Kidney (tissue), 14 donors: ENCODE data around the gene ULK4. TPM values are rescaled to one million over a fixed set of nuclear protein-coding genes. Genes with fewer than 3 reads are reported as not detected.

Source experiments
- DNase-seq, 5 donors: peaks; one replicate each; pipeline ENCODE4 v3.0.0-alpha.2; 2013 to 2020
- FAIRE-seq: peaks from 2 replicates; lab custom pipeline; 2012; peaks lifted over from hg19 to GRCh38; lab: Jason Lieb, UNC
- H3K27ac ChIP-seq, 2 donors: one replicate each; pipeline ENCODE4 v1.7.0; 2013; ENCODE audit warnings: low read depth in 2 of 2, low read length in 2 of 2, inconsistent platforms in 1 of 2
- H3K27me3 ChIP-seq: one replicate; pipeline ENCODE4 v1.7.1; 2013; ENCODE audit warnings: low read length, inconsistent platforms; ENCODE audit not compliant: control insufficient read depth, insufficient read depth
- H3K36me3 ChIP-seq, 3 donors: one replicate each; pipeline versions ENCODE4 v1.7.0 to v1.7.1; 2013; ENCODE audit warnings: low read length in 3 of 3, control low read depth in 1 of 3, inconsistent platforms in 1 of 3; ENCODE audit not compliant: insufficient read depth in 3 of 3, control insufficient read depth in 2 of 3
- H3K4me1 ChIP-seq, 3 donors: one replicate each; pipeline versions ENCODE4 v1.7.0 to v1.7.1; 2013; ENCODE audit warnings: low read length in 3 of 3, inconsistent platforms in 1 of 3, low read depth in 1 of 3; ENCODE audit not compliant: control insufficient read depth in 2 of 3, insufficient read depth in 2 of 3
- H3K4me3 ChIP-seq, 3 donors: one replicate each; pipeline versions ENCODE4 v1.7.0 to v1.8.1; 2013; ENCODE audit warnings: low read length in 3 of 3, control low read depth in 1 of 3, inconsistent platforms in 1 of 3
- H3K9ac ChIP-seq, 3 donors: one replicate each; pipeline versions ENCODE4 v1.7.0 to v1.7.1; 2013; ENCODE audit warnings: low read length in 3 of 3, control low read depth in 1 of 3, inconsistent platforms in 1 of 3
- H3K9me3 ChIP-seq, 3 donors: one replicate each; pipeline versions ENCODE4 v1.7.0 to v1.7.1; 2013; ENCODE audit warnings: low read length in 3 of 3, control low read depth in 1 of 3, inconsistent platforms in 1 of 3; ENCODE audit not compliant: control insufficient read depth in 2 of 3, insufficient read depth in 1 of 3
- CTCF ChIP-seq: IDR thresholded peaks from 3 replicates; pipeline ENCODE4 v1.5.1; 2012; ENCODE audit warnings: mild to moderate bottlenecking, moderate library complexity, borderline replicate concordance; ENCODE audit not compliant: insufficient read depth; ENCODE audit errors: extremely low read depth
- intact Hi-C: fragments of 100-400 bp; cut with DNase I; formaldehyde crosslinking; loops from one replicate; pipeline ENCODE4 v1.11.1; 2022
- polyA plus RNA-seq: library from polyadenylated mRNA; stranded (reverse); fragments of 350-450 nt; fragmentation: Illumina TruSeq; extraction: RNeasy Lipid Tissue Mini Kit (QIAGEN cat#74804); gene quantifications from one replicate; pipeline ENCODE4 v1.2.3, GENCODE V29; 2014; ENCODE audit warnings: low read depth, low replicate concordance; ENCODE audit not compliant: insufficient read depth
- total RNA-seq: library from RNA; stranded (reverse); fragmentation: NEBNext Ultra II Directional; extraction: Animal tissue kit (Norgen Biotek cat#: 25700); gene quantifications from one replicate; pipeline ENCODE4 v1.2.1, GENCODE V29; 2021
- donor health status: control.
- donor health status: control.
- donor health status: control.
- donor health status: control.
- donor health status: control.
- donor health status: DM: yes; HTN: yes; CAD: no.
- donor health status: Normal renal cell carcinoma (clear cell type).

ULK4 gene
- total and polyA plus RNA-seq, 2 donors from 2014 or later: 4.6 to 20.5 TPM

GRCh38 chr3:41629986-41630385, 331.9 kb downstream of the ULK4 start:
- FAIRE-seq (no peak), DNase-seq (no peak)
- Histone ChIP-seq H3K4me3 (no peak overlapping the region), H3K36me3 (no peaks in the 10 kb centered on the region), H3K27ac (no peak overlapping the region), H3K27me3 (no peaks in the 10 kb centered on the region), H3K4me1 (peaks cover 0 to 15% (median 8%) of the 10 kb centered on the region in 3 donors), H3K9me3 (no peaks in the 10 kb centered on the region), H3K9ac (no peak overlapping the region)
- intact Hi-C loops: no loop called here
- TF ChIP-seq CTCF: no peak

DNA sequence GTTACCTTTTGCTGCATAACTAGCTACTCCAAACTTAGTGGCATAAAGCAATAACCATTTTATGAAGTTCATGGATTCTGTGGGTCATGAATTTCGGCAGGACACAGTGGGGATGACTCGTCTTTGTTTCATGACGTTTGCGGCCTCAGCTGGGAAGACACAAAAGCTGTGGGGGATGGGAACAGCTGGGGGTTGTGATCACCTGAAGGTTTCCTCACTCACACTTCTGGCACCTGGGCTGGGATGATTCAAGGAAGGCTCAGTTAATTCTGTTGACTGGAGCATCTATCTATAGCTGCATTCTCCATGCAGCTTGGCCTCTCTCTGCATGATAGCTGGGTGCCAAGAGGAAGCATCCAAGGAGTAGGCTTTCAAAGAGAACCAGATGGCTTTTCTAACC, 332.8 kb downstream of the ULK4 start:
- intact Hi-C loops: no loop called here
- Histone ChIP-seq H3K9me3 (no peaks in the 10 kb centered on the region), H3K27me3 (no peaks in the 10 kb centered on the region), H3K36me3 (no peaks in the 10 kb centered on the region), H3K27ac (no peak overlapping the region), H3K9ac (no peak overlapping the region), H3K4me3 (no peak overlapping the region), H3K4me1 (peaks cover 0 to 15% (median 8%) of the 10 kb centered on the region in 3 donors)
- FAIRE-seq (no peak), DNase-seq (no peak)
- no peak for TF ChIP-seq CTCF

DNA sequence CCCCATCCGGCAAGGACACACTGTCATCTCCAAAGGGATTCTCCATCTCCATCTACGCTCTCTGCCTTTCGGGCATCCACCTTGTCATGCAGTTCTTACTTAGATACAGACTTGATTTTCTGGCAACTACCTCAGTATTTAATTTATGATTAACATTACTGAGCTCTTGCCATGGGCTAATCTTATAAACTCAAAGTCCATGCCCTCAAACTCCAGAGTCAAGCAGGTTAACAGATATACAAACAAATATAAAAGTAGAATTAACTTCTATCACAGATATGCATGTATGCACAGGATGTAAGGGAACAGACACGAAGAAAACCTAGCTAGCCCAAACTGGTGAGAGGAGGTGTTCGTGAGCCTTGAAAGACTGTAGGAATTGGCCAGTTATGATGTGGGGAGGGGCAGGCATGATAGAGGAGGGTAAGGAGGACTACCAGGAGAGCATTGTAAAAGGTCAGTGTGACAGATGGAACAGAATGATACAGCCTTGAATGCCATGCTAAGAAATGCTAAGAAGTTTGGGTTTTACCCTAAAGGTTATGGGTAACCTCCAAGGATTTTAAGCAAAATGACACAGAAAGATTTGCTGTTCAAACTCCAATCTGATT, 334.3 kb downstream of the ULK4 start:
- Histone ChIP-seq H3K4me3 (no peak overlapping the region), H3K9ac (no peak overlapping the region), H3K27me3 (no peaks in the 10 kb centered on the region), H3K36me3 (no peaks in the 10 kb centered on the region), H3K9me3 (no peaks in the 10 kb centered on the region), H3K4me1 (peaks cover 0 to 14% (median 8%) of the 10 kb centered on the region in 3 donors), H3K27ac (no peak overlapping the region)
- no peak for TF ChIP-seq CTCF
- FAIRE-seq (no peak), DNase-seq (no peak)
- intact Hi-C loops: no loop called here

DNA sequence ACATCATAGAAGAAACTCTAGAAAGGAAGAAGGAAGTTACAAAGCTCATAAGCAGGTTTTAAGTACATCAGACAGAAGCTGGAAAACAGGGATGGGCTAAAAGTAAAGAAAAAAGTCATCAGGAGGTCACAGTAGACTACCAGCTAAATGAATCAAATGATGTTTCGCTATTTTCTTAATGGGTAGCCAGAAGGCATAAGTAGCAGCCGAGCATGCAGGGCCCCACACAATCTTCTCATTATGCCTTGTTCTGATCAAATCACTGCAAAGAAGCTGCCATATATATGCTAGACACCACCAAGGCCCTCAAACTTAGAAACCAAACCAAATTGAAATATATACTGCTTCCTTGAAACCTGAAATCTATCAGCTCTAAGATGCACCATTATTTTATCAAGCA, 349.1 kb downstream of the ULK4 start:
- H3K36me3 ChIP-seq: no peaks in the 10 kb centered on the region
- intact Hi-C loops: no loop called here
- H3K9me3 ChIP-seq: no peaks in the 10 kb centered on the region
- H3K9ac ChIP-seq: no peak overlapping the region
- TF ChIP-seq CTCF: no peak
- H3K4me3 ChIP-seq: no peak overlapping the region
- no peak for FAIRE-seq
- H3K4me1 ChIP-seq: no peaks in the 10 kb centered on the region
- DNase-seq: no peak
- H3K27me3 ChIP-seq: no peaks in the 10 kb centered on the region
- H3K27ac ChIP-seq: no peak overlapping the region
